Fibroblast of upper back skin (primary cell): ENCODE data around the gene TMEM179.

Source experiments
- DNase-seq: peaks from one replicate; pipeline ENCODE4 v3.0.0-alpha.2; 2013

TMEM179 gene

GRCh38 chr14:104554088-104554607, 50.4 kb downstream of the TMEM179 start:
- no peak for DNase-seq

GRCh38 chr14:104553166-104554087, 51.1 kb downstream of the TMEM179 start:
- no peak for DNase-seq

GRCh38 chr14:104552738-104553125, 51.8 kb downstream of the TMEM179 start:
- DNase-seq, result no peak

GRCh38 chr14:104551851-104552737, 52.5 kb downstream of the TMEM179 start:
- no peak for DNase-seq

GRCh38 chr14:104550861-104551728, 53.5 kb downstream of the TMEM179 start:
- no peak for DNase-seq

GRCh38 chr14:104550340-104550860, 54.2 kb downstream of the TMEM179 start:
- no peak for DNase-seq

- DNase-seq, result no peak
Observed at GRCh38 chr14:104549536-104550339, 54.8 kb downstream of the TMEM179 start.

- no peak for DNase-seq
Observed at GRCh38 chr14:104548802-104549535, 55.6 kb downstream of the TMEM179 start.

- no peak for DNase-seq
Observed at GRCh38 chr14:104547998-104548700, 56.4 kb downstream of the TMEM179 start.

- no peak for DNase-seq
Observed at GRCh38 chr14:104547310-104547997, 57.1 kb downstream of the TMEM179 start.

GRCh38 chr14:104546591-104547309, 57.8 kb downstream of the TMEM179 start:
- no peak for DNase-seq

GRCh38 chr14:104545942-104546501, 58.5 kb downstream of the TMEM179 start:
- no peak for DNase-seq

- no peak for DNase-seq
Observed at GRCh38 chr14:104545151-104545941, 59.2 kb downstream of the TMEM179 start.

GRCh38 chr14:104544362-104544961, 60.1 kb downstream of the TMEM179 start:
- DNase-seq, result no peak

- no peak for DNase-seq
Observed at GRCh38 chr14:104542871-104543830, 61.4 kb downstream of the TMEM179 start.
